GM21360 (cell line): ENCODE data around the gene ATP13A3.
A peak's percentile ranks its signal among the peaks of the same experiment; 100 is the strongest.
"Not testable (repeated sequence)": the region's sequence is repeated elsewhere in the genome, so short reads cannot be mapped to it uniquely, and the experiment has no call there.

ENCODE experiments used
- ATAC-seq: cut with Tn5 transposase; IDR thresholded peaks from one replicate; pipeline ENCODE4 v1.9.1; 2021; ENCODE audit warnings: mild to moderate bottlenecking, moderate library complexity; ENCODE audit not compliant: unreplicated experiment

The ATP13A3 gene

DNA sequence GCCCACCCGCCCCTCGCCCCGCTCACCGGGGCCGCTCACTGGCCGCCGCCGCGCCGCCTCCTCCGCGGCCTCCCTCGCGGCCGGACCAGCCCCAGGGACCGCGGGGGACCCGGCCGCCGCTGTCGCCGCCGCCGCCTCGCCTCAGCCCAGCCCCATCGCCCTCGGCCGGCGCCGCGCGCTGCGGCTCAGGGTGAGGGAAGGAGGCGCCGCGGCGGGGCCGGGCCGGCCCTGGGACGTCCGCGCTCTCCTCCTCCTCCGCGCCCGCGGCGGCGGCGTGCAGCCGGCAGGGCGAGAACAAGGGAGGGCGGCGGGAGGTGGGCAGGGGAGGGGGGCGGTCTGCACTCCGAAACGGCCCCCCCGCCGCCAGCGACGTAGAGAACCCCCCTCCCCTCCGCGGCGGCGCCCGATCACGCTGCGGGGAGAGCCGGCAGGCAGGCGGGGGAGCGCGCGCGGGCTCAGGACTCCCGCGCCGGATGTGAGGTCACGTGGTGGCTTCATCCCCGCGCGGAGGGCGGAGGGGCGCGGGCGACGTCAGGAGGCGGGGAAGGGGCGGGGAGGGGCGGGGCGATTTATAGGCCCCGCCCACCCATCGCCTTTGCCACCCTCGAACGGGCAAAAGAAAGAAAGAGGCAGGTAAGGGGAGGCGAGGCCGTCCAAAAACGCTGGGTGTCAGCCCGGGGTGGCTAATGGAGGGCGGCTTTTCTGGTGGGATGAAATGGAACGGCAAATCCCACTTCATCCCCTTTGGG, at the start of gene ATP13A3:
ATP13A3 (minus strand) TSS at position 463 of the 749 bp plus-strand sequence. CDS start 24,812 bp downstream, outside the sequence.
- ATAC-seq = peak; percentile 58

DNA sequence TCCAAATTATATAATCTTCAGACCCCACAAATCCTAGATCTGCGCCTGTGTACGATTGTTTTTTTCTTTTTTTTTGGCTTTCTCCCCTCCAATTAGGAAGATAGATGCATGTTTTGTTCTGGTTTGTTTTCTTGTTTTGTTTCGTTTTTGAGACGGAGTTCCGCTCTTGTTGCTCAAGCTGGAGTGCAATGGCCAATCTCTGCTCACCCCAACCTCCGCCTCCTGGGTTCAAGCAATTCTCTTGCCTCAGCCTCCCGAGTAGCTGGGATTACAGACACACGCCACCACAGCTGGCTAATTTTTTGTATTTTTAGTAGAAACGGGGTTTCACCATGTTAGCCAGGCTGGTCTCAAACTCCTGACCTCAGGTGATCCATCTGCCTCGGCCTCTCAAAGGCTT, 48.4 kb upstream of the ATP13A3 start:
- not testable (repeated sequence) for ATAC-seq

DNA sequence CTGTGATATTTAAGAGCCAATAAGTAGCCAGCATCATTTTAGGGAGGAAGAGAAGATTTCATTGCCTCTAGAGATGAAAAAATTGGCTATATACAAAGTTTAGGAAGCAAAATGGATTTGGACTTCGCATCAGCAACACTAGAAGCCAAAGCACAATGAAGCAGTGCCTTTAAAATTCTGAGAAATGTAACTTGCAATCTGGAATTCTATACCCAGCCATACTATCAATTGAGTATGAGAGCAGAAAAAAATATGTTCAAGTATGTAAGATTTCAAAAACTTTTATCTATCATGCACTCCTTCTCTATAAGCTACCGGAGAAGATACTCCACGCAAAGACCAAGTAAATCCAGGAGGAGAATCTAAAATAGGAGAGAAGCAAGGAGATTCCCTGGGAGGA, 47.4 kb upstream of the ATP13A3 start:
- no peak for ATAC-seq

DNA sequence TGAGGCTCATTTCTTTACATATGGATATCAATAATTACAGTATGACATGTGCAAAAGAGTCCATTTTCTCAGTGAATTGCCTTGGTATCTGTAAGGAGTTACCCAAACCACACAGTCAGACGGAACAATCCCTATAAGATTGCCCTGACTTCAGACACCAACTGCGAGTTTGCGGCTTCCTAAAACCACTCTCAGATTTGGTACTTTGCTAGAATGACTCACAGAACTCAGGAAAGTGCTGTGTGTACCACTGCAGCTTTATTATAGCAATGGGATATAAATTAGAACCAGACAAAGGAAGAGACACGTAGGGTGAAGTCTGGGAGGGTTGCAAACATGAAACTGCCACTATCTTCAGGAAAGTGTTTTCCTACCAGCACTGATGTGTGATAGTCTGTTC, 45.8 kb upstream of the ATP13A3 start:
- ATAC-seq = no peak

DNA sequence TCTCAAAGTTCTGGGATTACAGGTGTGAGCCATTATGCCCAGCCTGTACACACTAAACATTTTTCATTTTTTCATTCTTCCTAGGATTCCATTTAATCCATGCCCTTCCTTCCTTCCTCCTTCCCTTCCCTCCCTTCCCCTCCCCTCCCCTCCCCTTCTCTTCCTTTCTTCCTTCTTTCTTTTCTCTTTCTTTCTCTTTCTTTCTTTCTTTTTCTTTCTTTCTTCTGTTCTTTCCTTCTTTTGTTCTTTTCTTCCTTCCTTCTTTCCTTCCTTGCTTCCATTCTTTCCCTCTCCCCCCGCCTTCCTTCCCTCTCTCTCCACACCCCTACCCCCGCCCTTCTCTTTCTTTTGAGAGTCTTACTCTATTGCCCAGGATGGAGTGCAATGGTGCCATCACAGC, 40.9 kb upstream of the ATP13A3 start:
- no peak for ATAC-seq

DNA sequence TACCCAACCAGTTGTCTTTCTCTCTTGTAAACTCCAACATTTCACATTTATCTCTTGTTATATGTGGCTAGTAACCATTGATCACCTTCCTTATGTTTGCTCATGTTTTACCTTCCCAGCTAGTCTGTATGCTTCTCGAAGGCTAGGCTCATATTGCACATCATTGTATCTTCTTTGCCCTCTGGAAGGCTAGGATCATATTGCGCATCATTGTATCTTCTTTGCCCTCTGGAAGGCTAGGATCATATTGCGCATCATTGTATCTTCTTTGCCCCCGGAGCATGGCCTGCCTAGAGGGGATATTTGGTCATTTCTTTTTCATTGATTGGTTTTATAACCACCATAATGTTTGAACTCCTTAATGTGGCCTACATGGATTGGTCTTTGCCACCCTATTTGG, 39.4 kb upstream of the ATP13A3 start:
- no peak for ATAC-seq

DNA sequence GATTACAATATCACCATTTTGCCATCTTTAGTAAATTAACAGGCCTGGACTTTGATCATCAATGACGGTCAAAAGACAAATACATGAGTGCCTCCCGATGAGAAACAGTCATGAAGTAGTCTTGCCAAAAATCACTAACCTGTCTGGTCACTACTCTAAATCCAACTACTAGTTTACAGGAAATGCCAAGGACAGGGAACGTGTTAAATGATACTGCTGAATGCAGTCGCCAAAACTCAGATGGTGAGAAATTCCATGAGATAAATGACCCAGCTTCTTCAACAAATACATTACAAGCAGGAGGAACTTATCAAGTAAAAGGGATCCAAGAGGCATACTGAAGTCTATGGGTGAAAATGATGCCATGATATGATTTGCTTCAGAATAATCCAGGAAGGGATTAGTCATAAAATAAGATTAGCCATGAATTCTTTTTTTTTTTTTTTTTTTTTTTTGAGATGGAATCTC, 35.8 kb upstream of the ATP13A3 start:
- no peak for ATAC-seq

DNA sequence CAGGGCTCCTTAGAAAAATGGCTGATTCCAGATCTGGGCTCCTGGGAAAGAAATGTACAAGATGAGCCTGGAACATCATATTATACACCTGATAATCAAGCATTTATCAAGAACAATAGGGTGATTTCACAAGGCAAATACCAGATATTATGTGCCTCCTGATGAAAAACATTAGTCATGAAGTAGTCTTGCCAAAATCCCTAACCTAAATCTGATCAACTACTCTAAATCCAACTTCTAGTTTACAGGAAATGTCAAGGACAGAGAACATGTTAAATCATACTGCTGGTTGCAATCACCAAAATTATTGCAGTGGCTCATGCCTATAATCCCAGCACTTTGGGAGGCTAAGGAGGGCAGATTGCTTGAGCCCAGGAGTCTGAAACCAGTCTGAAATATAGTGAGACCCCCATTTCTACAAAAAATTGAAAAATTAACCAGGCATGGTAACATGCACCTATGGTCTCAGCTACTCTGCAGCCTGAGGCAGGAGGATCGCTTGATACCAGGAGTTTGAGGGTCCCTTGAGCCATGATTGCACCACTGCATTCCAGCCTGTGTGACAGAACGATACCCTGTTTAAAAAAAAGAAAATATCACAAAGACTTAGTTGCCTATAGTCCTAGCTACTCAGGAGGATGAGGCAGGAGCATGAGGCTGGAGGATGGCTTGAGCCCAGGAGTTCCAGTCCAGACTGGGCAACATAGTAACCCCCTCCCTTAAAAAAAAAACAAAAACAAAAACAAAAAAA, 34.9 kb upstream of the ATP13A3 start:
- ATAC-seq = no peak

DNA sequence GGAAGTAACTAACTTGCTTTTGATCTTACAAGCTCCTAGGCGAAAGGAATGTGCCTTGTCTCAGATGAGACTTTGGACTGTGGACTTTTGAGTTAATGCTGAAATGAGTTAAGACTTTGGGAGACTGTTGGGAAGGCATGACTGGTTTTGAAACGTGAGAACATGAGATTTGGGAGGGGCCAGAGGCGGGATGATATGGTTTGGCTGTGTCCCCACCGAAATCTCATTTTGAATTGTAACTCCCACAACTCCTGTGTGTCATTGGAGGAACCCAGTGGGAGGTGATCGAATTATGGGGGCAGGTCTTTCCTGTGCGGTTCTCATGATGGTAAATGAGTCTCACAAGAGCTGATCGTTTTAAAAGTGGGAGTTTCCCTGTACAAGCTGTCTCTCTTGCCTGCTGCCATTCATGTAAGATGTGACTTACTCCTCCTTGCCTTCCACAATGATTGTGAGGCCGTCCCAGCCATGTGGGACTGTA, 33.9 kb upstream of the ATP13A3 start:
- ATAC-seq = not testable (repeated sequence)

DNA sequence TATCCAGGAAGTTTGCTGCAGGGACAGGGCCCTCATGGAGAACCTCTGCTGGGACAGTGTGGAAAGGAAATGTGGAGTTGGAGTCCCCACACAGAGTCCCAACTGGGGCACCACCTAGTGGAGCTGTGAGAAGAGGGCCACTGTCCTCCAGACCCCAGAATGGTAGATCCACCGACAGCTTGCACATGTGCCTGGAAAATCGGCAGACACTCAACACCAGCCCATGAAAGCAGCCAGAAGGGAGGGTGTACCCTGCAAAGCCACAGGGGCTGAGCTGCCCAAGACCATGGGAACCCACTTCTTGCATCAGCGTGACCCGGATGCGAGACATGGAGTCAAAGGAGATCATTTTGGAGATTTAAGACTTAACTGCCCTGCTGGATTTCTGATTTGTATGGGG, 33.4 kb upstream of the ATP13A3 start:
- not testable (repeated sequence) for ATAC-seq

DNA sequence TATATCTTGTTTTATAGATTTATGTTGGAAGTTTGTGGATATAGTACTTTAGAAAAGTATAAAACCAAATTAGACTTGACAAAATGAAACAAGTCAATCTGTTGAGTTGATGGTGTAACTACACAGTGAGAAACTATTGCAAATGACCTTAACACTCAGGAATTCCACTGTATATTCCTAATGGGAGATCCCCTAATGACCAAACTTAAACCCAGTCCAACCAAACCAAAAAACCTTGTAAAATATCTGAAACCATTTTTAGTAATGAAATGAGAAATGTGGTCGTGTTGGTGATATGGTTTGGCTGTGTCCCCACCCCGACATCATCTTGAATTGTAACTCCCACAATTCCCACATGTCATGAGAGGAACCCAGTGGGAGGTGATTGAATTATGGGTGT, 31.9 kb upstream of the ATP13A3 start:
- ATAC-seq = no peak

DNA sequence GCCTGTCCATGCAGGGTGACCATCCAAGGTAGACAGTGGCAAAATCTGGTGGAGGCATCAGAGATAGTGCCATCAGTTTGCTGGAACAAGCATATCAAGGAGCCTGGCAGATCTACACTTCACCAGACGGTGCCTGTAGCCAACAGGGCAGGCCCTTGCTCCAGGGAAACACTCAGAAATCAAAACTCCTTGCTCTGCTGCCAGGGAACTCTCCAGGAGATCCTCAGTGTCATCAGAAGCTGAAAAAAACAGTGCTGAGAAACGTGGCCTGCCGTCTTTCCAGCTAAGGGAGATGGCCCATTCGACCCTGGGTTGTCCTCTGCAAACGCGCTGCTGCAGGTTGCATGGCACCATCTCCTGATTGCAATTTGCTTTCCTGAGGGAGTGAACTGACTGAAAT, 30.5 kb upstream of the ATP13A3 start:
- ATAC-seq = no peak

DNA sequence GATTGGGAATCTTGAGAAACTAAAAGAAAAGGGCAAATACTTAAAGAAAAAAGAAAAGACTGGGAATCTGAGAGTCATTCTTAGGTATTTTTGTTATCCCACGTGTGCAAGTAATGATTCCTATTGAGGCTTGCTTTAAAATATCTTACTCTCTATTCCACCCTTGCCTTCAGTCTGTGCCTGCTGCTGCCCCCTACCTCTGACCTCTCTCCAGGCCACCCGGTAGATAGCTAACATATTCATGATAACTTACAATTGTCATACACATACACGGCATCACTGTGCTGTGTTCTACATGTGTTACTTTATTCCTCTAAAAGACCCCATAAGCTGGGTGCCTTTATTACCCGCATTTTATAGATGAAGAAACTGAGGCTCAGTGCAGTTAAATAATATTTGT, 27.8 kb upstream of the ATP13A3 start:
- ATAC-seq = no peak

DNA sequence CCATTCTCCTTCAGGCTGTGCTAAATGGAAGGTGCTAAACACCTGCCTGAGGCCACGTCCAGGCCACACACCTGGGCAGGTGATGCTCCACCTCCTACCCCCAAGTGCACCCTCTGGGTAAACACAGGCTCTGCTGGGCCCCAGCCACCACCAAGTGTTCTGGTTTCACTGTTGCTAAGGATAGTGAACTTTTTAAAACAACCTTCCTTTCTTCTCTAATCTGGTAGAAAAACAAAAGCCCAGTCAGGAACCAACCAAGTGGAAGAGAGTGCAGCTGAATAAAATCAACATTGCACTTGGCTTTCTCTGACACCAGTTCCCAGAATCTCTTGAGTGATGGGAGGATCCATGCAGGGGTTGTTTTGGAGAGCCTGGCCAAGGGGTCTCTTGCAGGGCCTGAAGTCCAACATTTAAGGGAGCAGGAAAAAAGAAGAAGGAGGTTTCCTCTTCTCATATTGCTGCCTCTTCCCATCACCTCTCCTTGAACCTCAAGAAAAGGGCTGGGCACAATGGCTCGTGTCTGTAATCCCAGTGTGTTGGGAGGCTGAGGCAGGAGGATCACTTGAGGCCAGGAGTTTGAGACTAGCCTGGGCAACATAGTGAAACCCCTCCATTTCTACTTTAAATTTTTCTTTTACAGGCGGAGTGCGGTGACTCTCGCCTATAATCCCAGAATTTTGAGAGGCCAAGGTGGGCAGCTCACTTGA, 26.2 kb upstream of the ATP13A3 start:
- ATAC-seq = no peak

DNA sequence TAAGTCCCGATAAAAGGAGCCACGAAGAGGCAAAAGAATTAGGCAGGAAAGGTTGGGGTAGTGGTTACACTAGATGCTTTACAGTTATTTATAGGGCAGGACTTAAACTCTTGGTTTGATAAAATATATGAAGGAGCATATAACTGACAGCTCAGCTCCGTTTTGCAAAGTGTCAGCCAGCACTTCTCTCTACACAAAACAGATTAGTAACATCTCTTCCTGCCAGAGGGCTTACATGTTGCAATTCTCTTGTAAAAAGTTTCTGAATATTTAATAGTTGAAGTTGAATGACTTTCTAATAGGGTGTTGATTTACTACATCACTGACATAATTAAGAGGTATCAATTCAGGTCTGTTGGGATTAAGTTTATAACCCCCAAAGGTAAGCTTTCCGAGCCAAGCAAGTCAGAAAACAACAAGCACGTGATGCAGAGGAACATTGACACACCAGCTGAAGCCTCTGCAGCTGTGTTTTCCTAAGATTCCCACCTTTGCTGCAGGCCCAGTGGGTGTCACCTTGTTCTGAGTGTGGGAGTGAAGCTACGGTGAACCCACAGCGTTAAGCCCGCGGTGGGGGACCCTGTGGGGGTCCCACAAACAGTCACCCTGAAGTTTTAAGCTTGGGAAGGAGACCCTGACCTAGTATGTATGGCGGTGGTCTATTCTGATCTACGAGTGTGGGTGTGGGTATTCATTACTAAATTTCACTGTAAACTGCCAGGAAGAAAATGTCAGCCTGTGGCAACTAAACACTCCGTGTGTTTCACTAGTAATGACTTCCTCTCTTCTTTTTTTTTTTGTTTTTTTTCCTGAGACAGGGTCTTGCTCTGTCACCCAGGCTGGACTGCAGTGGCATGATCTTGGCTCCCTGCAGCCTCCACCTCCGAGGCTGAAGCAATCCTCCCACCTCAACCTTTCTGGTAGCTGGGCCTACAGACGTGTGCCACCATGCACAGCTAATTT, 22.0 kb upstream of the ATP13A3 start:
- no peak for ATAC-seq

DNA sequence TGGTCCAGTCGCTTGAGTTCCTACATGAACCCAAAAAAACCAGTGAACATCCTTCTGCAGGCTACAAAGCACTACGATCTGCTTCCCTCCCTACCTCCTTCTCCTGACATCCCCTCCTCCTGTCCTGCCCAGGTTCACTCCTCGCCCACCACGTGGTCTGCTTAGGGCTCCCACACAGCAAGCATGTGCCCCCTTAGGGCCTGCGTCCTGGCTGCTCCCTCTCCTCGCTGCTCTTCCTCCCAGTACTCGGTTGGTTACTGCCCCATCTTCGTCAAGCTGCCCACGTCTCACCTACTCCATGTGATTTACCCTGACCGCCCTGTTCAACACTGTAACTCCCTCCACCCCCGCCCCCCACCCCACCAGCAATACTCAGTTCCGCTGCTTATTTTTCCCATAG, 20.8 kb upstream of the ATP13A3 start:
- ATAC-seq = no peak

DNA sequence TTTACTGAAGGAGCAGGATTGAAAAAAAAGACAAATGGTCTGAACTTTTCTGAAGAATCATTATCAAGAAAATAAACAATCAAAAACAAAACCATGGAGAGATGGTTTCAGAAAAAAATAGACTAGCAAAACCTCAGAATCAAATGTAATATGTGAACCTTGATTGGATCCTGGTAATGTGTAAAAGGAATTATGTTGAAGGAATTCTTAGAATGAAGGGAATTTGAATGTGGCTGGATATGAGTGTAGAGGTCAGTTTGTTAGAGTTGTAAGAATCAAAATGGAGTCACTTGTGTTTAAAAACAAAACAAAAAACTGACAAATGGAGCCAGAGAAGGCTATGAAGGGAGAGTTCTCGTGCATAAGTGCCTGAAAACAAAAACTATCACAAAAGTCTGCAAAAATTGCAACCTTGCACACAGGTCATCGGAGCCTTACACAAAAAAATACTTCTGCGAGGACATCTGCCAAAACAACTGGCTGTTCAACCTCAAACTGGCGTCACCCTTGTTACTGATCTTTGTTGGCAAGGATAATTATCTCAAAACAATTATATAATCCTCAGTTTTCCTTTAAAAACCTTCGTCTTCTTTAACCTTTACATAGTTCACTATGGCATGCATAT, 19.1 kb upstream of the ATP13A3 start:
- ATAC-seq = no peak

DNA sequence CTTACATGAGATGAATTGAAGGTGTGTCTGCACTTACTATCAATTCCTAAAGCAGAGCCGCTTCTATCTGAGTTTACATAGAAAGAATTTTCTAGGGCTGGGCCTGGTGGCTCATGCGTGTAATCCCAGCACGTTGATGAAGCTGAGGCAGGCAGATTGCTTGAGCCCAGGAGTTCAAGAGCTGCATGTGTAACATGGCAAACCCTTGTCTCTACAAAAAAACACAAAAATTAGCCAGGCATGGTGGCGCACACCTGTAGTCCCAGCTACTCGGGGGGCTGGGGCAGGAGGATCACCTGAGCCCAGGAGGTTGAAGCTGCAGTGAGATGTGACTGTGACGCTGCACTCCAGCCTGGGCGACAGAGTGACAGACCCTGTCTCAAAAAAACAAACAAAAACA, 18.1 kb upstream of the ATP13A3 start:
- no peak for ATAC-seq

DNA sequence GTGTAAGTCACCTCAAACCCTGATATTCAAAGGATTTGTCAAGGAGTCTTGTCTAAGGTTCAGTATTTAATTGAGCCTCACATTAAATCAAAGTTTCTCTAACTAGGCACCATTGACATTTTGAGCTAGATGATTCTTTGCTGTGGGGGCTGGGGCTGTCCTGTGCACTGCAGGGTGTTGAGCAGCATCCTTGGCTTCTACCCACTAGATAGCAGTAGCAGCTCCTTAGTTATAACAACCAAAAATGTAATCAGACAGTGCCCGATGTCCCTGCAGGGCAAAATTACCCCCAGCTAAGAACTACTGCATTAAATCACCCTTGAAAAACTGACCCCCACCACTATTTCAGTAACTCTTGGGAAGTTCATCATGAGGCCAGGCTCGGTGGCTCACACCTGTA, 17.3 kb upstream of the ATP13A3 start:
- ATAC-seq = no peak

DNA sequence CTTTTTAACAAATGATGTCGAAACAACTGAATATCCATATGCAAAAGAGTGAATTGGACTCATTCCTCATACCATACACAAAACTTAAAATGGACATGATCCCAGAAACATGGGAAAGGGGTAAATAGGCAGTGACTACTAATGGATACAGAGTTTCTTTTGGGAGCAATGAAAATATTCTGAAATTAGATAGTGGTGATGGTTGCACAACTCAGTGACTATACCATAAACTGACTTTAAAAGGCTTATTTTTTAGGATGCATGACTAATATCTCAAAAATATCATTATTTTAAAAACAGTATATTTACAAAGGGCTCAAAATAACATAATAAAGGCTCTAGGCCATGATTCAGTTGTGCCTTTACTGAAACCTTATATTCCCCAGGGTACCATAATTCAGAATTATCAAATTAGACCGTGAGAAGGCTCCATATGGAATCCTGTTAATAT, 16.3 kb upstream of the ATP13A3 start:
- ATAC-seq = no peak
